Transverse colon (tissue), 4 donors: ENCODE data around the gene NOC4L. TPM values are rescaled to one million over a fixed set of nuclear protein-coding genes. Genes with fewer than 3 reads are reported as not detected.

ENCODE experiments used
- DNase-seq: peaks from one replicate; pipeline ENCODE4 v3.0.0-alpha.2; 2019
- H3K27ac ChIP-seq, 4 donors: fragments of 200-600 bp; sonication (generic); 2 replicates each; pipeline ENCODE4 v1.5.1; 2016 to 2018; ENCODE audit warnings: inconsistent platforms in 4 of 4
- H3K27me3 ChIP-seq: fragments of 200-600 bp; sonication (generic); 2 replicates; pipeline ENCODE4 v1.5.1; 2017; ENCODE audit warnings: inconsistent platforms
- H3K36me3 ChIP-seq, 4 donors: fragments of 200-600 bp; sonication (generic); 2 replicates each; pipeline ENCODE4 v1.5.1; 2017 to 2019; ENCODE audit warnings: inconsistent platforms in 4 of 4
- H3K4me1 ChIP-seq, 4 donors: fragments of 200-600 bp; sonication (generic); 2 replicates each; pipeline ENCODE4 v1.5.1; 2017 to 2020; ENCODE audit warnings: inconsistent platforms in 4 of 4
- H3K4me3 ChIP-seq, 4 donors: fragments of 200-600 bp; sonication (generic); 1 replicate in 1 of 4; 2 replicates in 3 of 4; pipeline versions ENCODE4 v1.5.1 to v1.6.1; 2017 to 2019; ENCODE audit warnings: inconsistent platforms in 4 of 4
- H3K9me3 ChIP-seq, 2 donors: fragments of 200-600 bp; sonication (generic); 2 replicates each; pipeline ENCODE4 v1.5.1; 2017 to 2019; ENCODE audit warnings: inconsistent platforms in 2 of 2
- CTCF ChIP-seq, 5 experiments: fragments of 200-600 bp in 3 of 5; fragments of 450-650 bp in 2 of 5; sonication (generic) in 3 of 5; IDR thresholded peaks; 1 replicate in 2 of 5; 2 replicates in 3 of 5; pipeline ENCODE4 v1.5.1; 2016 to 2017; ENCODE audit warnings: antibody characterized with exemption in 5 of 5, inconsistent platforms in 3 of 5, mild to moderate bottlenecking in 2 of 5, moderate library complexity in 1 of 5
- EP300 ChIP-seq: sonication (generic); formaldehyde crosslinking; IDR thresholded peaks from one replicate; pipeline ENCODE4 v1.6.1; 2017; ENCODE audit warnings: antibody characterized with exemption, low read depth
- POLR2A ChIP-seq: fragments of 450-650 bp; IDR thresholded peaks from one replicate; pipeline ENCODE4 v1.6.1; 2016; ENCODE audit warnings: antibody characterized with exemption, mild to moderate bottlenecking, moderate library complexity
- POLR2AphosphoS5 ChIP-seq, 3 donors: sonication (generic); formaldehyde crosslinking; IDR thresholded peaks; one replicate each; pipeline ENCODE4 v1.6.1; 2016; ENCODE audit warnings: antibody characterized with exemption in 3 of 3
- WGBS, 2 donors: methylation state at CpG; one replicate each; pipeline ENCODE4 v1.1.5; 2018; ENCODE audit warnings: low coverage in 1 of 2; 5-methylcytosine and 5-hydroxymethylcytosine counted together
- in situ Hi-C, 4 donors: fragments of 200-750 bp; cut with MboI; loops; one replicate each; pipeline versions ENCODE4 v1.15.0 to v1.15.1; 2017; ENCODE audit warnings: low sequenced_read_pairs in 3 of 4, low pct_ligation_motif_present in 1 of 4, low pct_unique_long_range_greater_than_20kb in 1 of 4
- intact Hi-C: fragments of 100-400 bp; cut with DNase I; formaldehyde crosslinking; loops from one replicate; pipeline ENCODE4 v1.15.1; 2023; ENCODE audit warnings: low total_unique reads
- total RNA-seq, 4 donors: library from RNA; depleted of rRNA; stranded (reverse); fragments of >200 nt; gene quantifications; one replicate each; pipeline ENCODE4 v1.1.0, GENCODE V29; 2016

The NOC4L gene
- total RNA-seq, 4 donors from 2014 or later: 5.2 to 12.6 (median 9.9) TPM

GRCh38 chr12:132196038-132196872 is 52.0 kb downstream of the NOC4L start:
- in situ Hi-C loops (no loop called here), intact Hi-C loops (no loop called here)
- H3K4me1 ChIP-seq: no peaks in the 10 kb centered on the region
- H3K9me3 ChIP-seq: peaks cover 0 to 3% of the 10 kb centered on the region in 2 donors
- no peaks in the 10 kb centered on the region for H3K36me3 ChIP-seq
- 60 to 73% methylated on average over 1 to 32 of the region's 32 CpGs for WGBS, 2 donors
- no peak overlapping the region for H3K27ac ChIP-seq
- TF ChIP-seq POLR2AphosphoS5 (IDR thresholded peaks at IDR 0.05) (no peak), EP300 (no peak), POLR2A (no peak), CTCF (IDR thresholded peaks at IDR 0.05) (no peak)
- H3K4me3 ChIP-seq: no peak overlapping the region
- DNase-seq: no peak
- H3K27me3 ChIP-seq: peaks cover 3% of the 10 kb centered on the region

DNA sequence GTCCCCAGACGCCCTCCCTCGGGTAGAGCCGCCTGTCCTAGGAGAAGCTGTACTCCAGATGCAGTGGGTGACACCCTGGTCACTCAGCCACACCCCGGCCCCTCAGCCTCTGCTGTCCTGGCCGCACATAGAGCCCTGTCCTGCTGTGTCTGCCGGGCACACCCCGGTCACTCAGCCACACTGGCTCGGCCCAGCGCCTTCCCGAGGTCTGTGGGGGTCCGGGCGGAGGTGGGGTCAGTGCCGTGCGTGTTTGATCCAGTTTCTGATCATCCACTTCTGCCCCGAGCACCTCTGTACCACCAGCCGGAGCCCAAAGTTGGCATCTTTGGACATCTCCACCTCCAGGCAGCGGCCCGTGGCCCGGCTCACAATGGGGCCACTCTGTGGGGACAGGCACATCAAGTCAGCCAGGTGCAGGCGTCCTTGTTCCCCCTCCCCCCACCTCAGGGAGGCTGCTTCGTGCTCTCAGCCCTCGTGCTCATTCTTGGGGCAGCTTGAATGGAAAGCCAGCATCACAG is 52.7 kb downstream of the NOC4L start:
- H3K4me3 ChIP-seq: no peak overlapping the region
- no peak overlapping the region for H3K27ac ChIP-seq
- no peak for DNase-seq
- no peaks in the 10 kb centered on the region for H3K4me1 ChIP-seq
- no peaks in the 10 kb centered on the region for H3K27me3 ChIP-seq
- peaks cover 0 to 3% of the 10 kb centered on the region in 2 donors for H3K9me3 ChIP-seq
- no peaks in the 10 kb centered on the region for H3K36me3 ChIP-seq
- in situ Hi-C loops (no loop called here), intact Hi-C loops (no loop called here)
- TF ChIP-seq POLR2AphosphoS5 (IDR thresholded peaks at IDR 0.05) (no peak), EP300 (no peak), POLR2A (no peak), CTCF (IDR thresholded peaks at IDR 0.05) (no peak)
- 76% methylated on average over 7 of the region's 22 CpGs; no CpG with 5 or more reads in 1 of the 2 donors for WGBS, 2 donors

DNA sequence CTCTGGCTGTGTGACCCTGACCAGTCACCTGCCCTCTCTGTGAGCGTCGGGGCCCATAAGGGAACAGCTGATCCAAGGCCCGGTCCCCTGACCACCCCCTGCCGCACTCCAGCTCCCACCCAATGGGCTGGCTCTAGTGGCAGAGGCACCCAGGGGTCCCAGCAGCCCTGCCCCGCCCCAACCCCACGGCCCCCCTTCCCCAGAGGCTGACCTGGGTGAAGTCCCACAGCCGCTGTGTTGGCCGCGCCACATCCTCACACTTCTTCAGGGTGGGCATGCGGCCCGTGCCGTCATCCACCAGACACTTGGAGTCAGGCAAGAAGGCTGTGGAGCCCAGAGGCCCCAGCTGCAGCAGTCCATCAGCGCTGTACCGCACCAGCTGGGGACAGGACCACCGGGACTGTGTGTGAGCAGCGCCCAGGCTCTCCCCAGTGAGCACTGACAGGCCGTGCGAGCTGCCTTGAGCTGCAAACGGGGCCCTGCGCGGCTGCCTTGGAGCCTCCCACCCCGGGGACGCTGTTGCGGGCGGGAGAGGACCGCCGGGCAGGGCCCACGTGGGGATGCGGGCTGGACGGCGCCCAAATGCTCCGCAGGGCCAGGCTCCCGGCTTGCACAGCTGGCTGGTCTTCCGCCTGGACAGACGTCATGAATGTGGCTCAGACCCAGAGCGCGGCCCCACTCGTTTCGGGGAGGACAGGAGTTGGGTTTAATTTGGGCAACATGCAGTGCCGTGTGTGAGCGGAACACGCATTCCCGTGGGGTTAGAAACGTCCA is 53.5 kb downstream of the NOC4L start:
- in situ Hi-C loops (no loop called here), intact Hi-C loops (no loop called here)
- DNase-seq: no peak
- no peaks in the 10 kb centered on the region for H3K36me3 ChIP-seq
- H3K9me3 ChIP-seq: peaks cover 0 to 3% of the 10 kb centered on the region in 2 donors
- TF ChIP-seq POLR2A: no peak
- TF ChIP-seq POLR2AphosphoS5 (IDR thresholded peaks at IDR 0.05): no peak
- TF ChIP-seq CTCF (IDR thresholded peaks at IDR 0.05): no peak
- TF ChIP-seq EP300: no peak
- H3K27ac ChIP-seq: no peak overlapping the region
- peaks cover 2% of the 10 kb centered on the region for H3K27me3 ChIP-seq
- no peak overlapping the region for H3K4me3 ChIP-seq
- WGBS, 2 donors: 85% methylated on average over 18 of the region's 44 CpGs; no CpG with 5 or more reads in 1 of the 2 donors
- H3K4me1 ChIP-seq: no peaks in the 10 kb centered on the region

GRCh38 chr12:132199101-132199500 is 54.8 kb downstream of the NOC4L start:
- no peak for DNase-seq

More at GRCh38 chr12:132199101-132199500, 54.8 kb downstream of the NOC4L start:
- Histone ChIP-seq H3K27ac (no peak overlapping the region), H3K4me3 (no peak overlapping the region), H3K4me1 (no peaks in the 10 kb centered on the region), H3K36me3 (no peaks in the 10 kb centered on the region), H3K9me3 (peaks cover 0 to 3% of the 10 kb centered on the region in 2 donors), H3K27me3 (peaks cover 15% of the 10 kb centered on the region)
- 79% methylated on average over 18 of the region's 18 CpGs; no CpG with 5 or more reads in 1 of the 2 donors for WGBS, 2 donors
- intact Hi-C loops: no loop called here
- TF ChIP-seq EP300 (no peak), POLR2AphosphoS5 (IDR thresholded peaks at IDR 0.05) (no peak)
- in situ Hi-C loops: no loop called here
